Spleen (tissue), 11 donors: Measurements from ENCODE around the gene NDUFA11. TPM values are rescaled to one million over a fixed set of nuclear protein-coding genes. Genes with fewer than 3 reads are reported as not detected.
"Not testable (repeated sequence)": the region's sequence is repeated elsewhere in the genome, so short reads cannot be mapped to it uniquely, and the experiment has no call there.

Source experiments
- DNase-seq: peaks from one replicate; pipeline ENCODE4 v3.0.0-alpha.2; 2020
- H3K27ac ChIP-seq, 8 donors: fragments of 200-600 bp; sonication (generic) in 7 of 8; 1 replicate in 4 of 8; 2 replicates in 4 of 8; pipeline versions ENCODE4 v1.5.0 to v1.8.0; 2016 to 2021; ENCODE audit warnings: inconsistent platforms in 4 of 8, mild to moderate bottlenecking in 4 of 8, moderate library complexity in 1 of 8
- H3K27me3 ChIP-seq, 7 donors: fragments of 200-600 bp; sonication (generic) in 6 of 7; replicated peaks in 1 of 7; 1 replicate in 4 of 7; 2 replicates in 3 of 7; pipeline versions ENCODE4 v1.5.0 to v1.8.0; 2016 to 2021; ENCODE audit warnings: inconsistent platforms in 3 of 7, mild to moderate bottlenecking in 1 of 7
- H3K36me3 ChIP-seq, 6 donors: fragments of 200-600 bp; sonication (generic) in 5 of 6; 1 replicate in 4 of 6; 2 replicates in 2 of 6; pipeline versions ENCODE4 v1.5.0 to v1.8.0; 2016 to 2021; ENCODE audit warnings: inconsistent platforms in 2 of 6
- H3K4me1 ChIP-seq, 6 donors: fragments of 200-600 bp; sonication (generic) in 5 of 6; 1 replicate in 3 of 6; 2 replicates in 3 of 6; pipeline versions ENCODE4 v1.5.0 to v1.8.0; 2016 to 2021; ENCODE audit warnings: inconsistent platforms in 3 of 6
- H3K4me3 ChIP-seq, 8 donors: fragments of 200-600 bp; sonication (generic) in 7 of 8; 1 replicate in 4 of 8; 2 replicates in 4 of 8; pipeline versions ENCODE4 v1.5.0 to v1.8.0; 2016 to 2021; ENCODE audit warnings: inconsistent platforms in 4 of 8, mild to moderate bottlenecking in 4 of 8, moderate library complexity in 2 of 8
- H3K9me3 ChIP-seq, 8 donors: fragments of 200-600 bp; sonication (generic) in 7 of 8; 1 replicate in 4 of 8; 2 replicates in 4 of 8; pipeline versions ENCODE4 v1.5.0 to v1.8.0; 2016 to 2021; ENCODE audit warnings: inconsistent platforms in 4 of 8
- CTCF ChIP-seq, 11 experiments: fragments of 200-600 bp in 7 of 11; fragments of 450-650 bp in 4 of 11; sonication (generic) in 4 of 11; IDR thresholded peaks in 8 of 11; conservative IDR thresholded peaks in 3 of 11; 1 replicate in 7 of 11; 2 replicates in 4 of 11; pipeline versions ENCODE4 v1.4.0 to v1.8.0; 2016 to 2021; ENCODE audit warnings: antibody characterized with exemption in 11 of 11, inconsistent platforms in 4 of 11, mild to moderate bottlenecking in 1 of 11
- POLR2A ChIP-seq, 3 donors: fragments of 450-650 bp; IDR thresholded peaks; one replicate each; pipeline ENCODE4 v1.5.1; 2017; ENCODE audit warnings: antibody characterized with exemption in 3 of 3, mild to moderate bottlenecking in 1 of 3
- POLR2AphosphoS5 ChIP-seq, 3 donors: sonication (generic); formaldehyde crosslinking; IDR thresholded peaks; one replicate each; pipeline ENCODE4 v1.5.1; 2017; ENCODE audit warnings: antibody characterized with exemption in 3 of 3
- WGBS, 5 donors: extraction: QIAGEN DNeasy Blood & Tissue Kit in 3 of 5; methylation state at CpG; one replicate each; pipeline versions ENCODE4 v1.1.5 to v1.1.7; 2013 to 2018; 5-methylcytosine and 5-hydroxymethylcytosine counted together
- intact Hi-C: fragments of 100-400 bp; cut with DNase I; formaldehyde crosslinking; loops from one replicate; pipeline ENCODE4 v1.15.0; 2023; ENCODE audit warnings: low total_unique reads
- polyA plus RNA-seq, 3 donors: library from polyadenylated mRNA; stranded (reverse); fragments of 200-250 nt; gene quantifications; one replicate each; pipeline ENCODE4 v1.2.1, GENCODE V29; 2013
- total RNA-seq, 7 donors: library from RNA; depleted of rRNA in 3 of 7; stranded (reverse); fragments of >200 nt in 3 of 7; fragmentation: NEBNext Ultra II Directional in 4 of 7; extraction: Animal tissue kit (Norgen Biotek cat#: 25700) in 4 of 7; gene quantifications; one replicate each; pipeline versions ENCODE4 v1.1.0 to v1.2.1, GENCODE V29; 2016 to 2021
- donor health status: healthy with polysubstance abuse.
- donor health status: DM: no; HTN: no; CAD: no; lungs with moderate emphysema.
- donor health status: DM: no; HTN: no; CAD: no.
- donor health status: Bipolar disorder and iron deficiency.
- donor health status: healthy.
- donor health status: DM: no; HTN: no; CAD: no.
- donor health status: DM: yes; HTN: yes; CAD: no.

The NDUFA11 gene
- total and polyA plus RNA-seq, 10 donors: 83.8 to 377 (median 123) TPM

DNA sequence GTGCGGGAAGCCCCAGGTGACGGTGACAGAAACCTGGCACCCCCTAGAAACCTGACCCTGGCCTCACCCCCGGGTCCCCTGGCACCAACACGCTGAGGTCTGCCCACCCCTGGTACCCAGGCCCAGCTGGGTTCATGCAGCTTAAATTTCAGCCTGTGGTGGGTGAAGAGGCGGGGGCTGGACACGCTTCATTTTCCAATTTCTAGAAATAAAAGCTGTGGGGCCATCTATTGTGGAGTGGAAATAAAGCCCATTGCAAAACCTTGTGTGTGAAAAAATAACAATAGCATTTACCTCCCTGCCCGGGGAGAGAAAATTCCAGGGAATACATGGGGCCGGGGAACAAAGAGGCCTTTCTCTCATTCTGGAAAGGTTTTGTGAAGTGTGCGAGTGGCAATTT lies 25.7 kb downstream of the NDUFA11 start:
- intact Hi-C loops: no loop called here
- no peak overlapping the region for H3K27ac ChIP-seq

DNA sequence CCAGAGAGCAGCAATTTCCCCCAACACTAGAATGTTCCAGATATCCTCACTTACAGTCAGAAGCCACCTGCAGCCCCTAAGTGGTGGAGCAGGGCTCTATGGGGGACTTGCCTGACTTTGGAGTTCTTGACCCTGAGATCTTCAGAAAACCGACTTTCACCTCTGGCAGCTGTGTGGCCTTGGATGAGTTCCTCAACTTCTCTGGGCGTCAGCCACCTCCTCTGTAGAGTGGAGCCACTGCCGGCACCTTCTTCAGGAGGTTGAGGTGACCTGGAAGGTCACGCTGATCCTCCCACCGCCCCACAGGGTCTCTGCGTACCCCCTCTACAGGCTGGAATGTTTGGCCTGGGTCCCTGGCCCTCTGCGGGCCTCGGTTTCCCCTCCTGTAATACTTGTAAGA lies 26.2 kb downstream of the NDUFA11 start:
- no peak for TF ChIP-seq CTCF (IDR thresholded peaks at IDR 0.05 in 8 of 11, conservative IDR thresholded peaks at IDR 0.05 in 3 of 11)
- TF ChIP-seq POLR2AphosphoS5 (IDR thresholded peaks at IDR 0.05): no peak
- no peak for TF ChIP-seq POLR2A (IDR thresholded peaks at IDR 0.05)
- Histone ChIP-seq H3K27ac (no peak overlapping the region), H3K27me3 (peaks cover 0 to 73% (median 13%) of the 10 kb centered on the region in 7 donors), H3K4me1 (peaks cover 0 to 4% (median 0%) of the 10 kb centered on the region in 6 donors), H3K4me3 (no peak overlapping the region), H3K36me3 (no peaks in the 10 kb centered on the region), H3K9me3 (no peaks in the 10 kb centered on the region)
- intact Hi-C loops: no loop called here
- WGBS, 5 donors: 81 to 90% (median 85%) methylated on average over 7 to 8 of the region's 8 CpGs
- no peak for DNase-seq

More for the DNA sequence above, 25.7 kb downstream of the NDUFA11 start:
- Histone ChIP-seq H3K36me3 (no peaks in the 10 kb centered on the region), H3K27me3 (peaks cover 0 to 73% (median 13%) of the 10 kb centered on the region in 7 donors), H3K9me3 (no peaks in the 10 kb centered on the region), H3K4me1 (peaks cover 0 to 4% (median 0%) of the 10 kb centered on the region in 6 donors), H3K4me3 (no peak overlapping the region)
- WGBS, 5 donors: 71 to 86% (median 83%) methylated on average over 9 of the region's 9 CpGs
- DNase-seq: no peak
- TF ChIP-seq POLR2A (IDR thresholded peaks at IDR 0.05) (no peak), POLR2AphosphoS5 (IDR thresholded peaks at IDR 0.05) (no peak), CTCF (IDR thresholded peaks at IDR 0.05 in 8 of 11, conservative IDR thresholded peaks at IDR 0.05 in 3 of 11) (no peak)

DNA sequence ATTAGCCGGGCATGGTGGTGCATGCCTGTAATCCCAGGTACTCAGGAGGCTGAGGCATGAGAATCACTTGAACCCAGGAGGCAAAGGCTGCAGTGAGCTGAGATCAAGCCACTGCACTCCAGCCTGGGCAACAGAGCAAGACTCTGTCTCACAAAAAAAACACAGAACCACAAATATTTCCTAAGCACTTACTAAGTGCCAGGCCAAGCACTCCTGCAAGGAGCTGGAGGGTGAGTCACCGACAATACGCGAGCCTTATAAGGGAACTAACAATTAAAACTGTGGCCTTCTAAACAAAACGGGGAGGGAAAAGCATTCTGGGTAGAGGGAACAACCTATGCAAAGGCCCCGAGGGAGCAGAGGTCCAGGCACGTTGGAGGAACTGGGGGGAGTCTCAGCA lies 29.1 kb downstream of the NDUFA11 start:
- H3K4me1 ChIP-seq, H3K9me3 ChIP-seq, DNase-seq, H3K4me3 ChIP-seq, H3K36me3 ChIP-seq, H3K27ac ChIP-seq, intact Hi-C loops: not testable (repeated sequence)
- WGBS, 5 donors: 75 to 90% (median 84%) methylated on average over 6 to 7 of the region's 7 CpGs
- peaks cover 0 to 45% (median 9%) of the 10 kb centered on the region in 7 donors for H3K27me3 ChIP-seq

- TF ChIP-seq POLR2AphosphoS5 (IDR thresholded peaks at IDR 0.05) (no peak), CTCF (IDR thresholded peaks at IDR 0.05 in 8 of 11, conservative IDR thresholded peaks at IDR 0.05 in 3 of 11) (no peak), POLR2A (IDR thresholded peaks at IDR 0.05) (no peak)
- WGBS, 5 donors: 89 to 96% (median 91%) methylated on average over 11 to 12 of the region's 12 CpGs
- intact Hi-C loops: no loop called here
- no peak overlapping the region for H3K27ac ChIP-seq
- no peaks in the 10 kb centered on the region for H3K36me3 ChIP-seq
- DNase-seq: no peak
- H3K4me3 ChIP-seq: no peak overlapping the region
- H3K27me3 ChIP-seq: peaks cover 0 to 37% (median 2%) of the 10 kb centered on the region in 7 donors
- no peaks in the 10 kb centered on the region for H3K9me3 ChIP-seq
- no peaks in the 10 kb centered on the region for H3K4me1 ChIP-seq
These were observed 29.9 kb downstream of the NDUFA11 start for GRCh38 chr19:5873617-5874199.
